Measurements from ENCODE around the gene CCND2. TPM values are rescaled to one million over a fixed set of nuclear protein-coding genes. Genes with fewer than 3 reads are reported as not detected.
A peak's percentile ranks its signal among the peaks of the same experiment; 100 is the strongest.

The CCND2 gene
- total and polyA plus RNA-seq, 2 of the 8 experiments (the other 6 are each of a cell fraction or from before 2014, with no cell fraction given), result 41.7 to 223 TPM

DNA sequence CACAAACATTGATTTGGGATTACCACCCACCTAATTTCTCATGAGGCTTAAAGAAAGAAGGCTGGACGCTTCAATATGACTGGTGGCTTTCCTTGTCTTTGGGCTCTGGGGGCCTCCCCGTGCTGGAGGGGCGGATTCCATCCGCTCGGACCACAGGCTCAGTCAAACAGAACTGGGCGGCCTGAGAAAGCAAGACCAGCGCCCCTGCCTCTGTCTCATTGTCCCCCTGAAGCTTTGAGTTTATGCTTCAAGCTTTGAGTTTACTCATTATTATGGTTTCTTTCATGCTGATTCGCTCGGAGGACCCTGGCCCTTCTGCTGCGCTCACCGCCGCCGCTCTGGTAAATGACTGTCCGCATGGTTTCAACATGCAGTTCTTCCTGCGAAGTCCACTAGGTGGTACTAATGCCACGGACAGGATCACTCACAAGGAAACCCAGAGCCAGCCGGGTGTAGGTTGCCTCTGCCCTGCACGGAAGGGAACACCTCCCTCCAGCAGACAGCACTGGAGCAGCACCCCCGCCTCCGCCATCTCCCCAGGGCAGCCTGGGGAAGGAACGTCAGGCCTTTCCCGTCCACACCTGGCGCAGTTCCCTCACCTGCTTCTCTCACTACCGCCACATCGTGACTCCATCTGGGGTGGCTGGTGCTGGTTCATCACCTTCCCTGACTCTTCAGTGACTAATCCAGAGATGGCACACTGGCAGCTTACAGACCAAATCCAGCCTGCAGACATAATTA, 34.2 kb downstream of the CCND2 start (continued):
- no peak for TF ChIP-seq TCF12 (IDR thresholded peaks at IDR 0.05; ENCODE audit: low read depth, low read length)
- TF ChIP-seq CHD1 (IDR thresholded peaks at IDR 0.05; ENCODE audit: low read depth, low read length), result no peak
- no peak for TF ChIP-seq HDAC6 (IDR thresholded peaks at IDR 0.05; ENCODE audit: low read depth, low read length)
- TF ChIP-seq RFX5 (IDR thresholded peaks at IDR 0.05; ENCODE audit: borderline replicate concordance, low read depth, low read length), result no peak
- TF ChIP-seq, protein P1, sequence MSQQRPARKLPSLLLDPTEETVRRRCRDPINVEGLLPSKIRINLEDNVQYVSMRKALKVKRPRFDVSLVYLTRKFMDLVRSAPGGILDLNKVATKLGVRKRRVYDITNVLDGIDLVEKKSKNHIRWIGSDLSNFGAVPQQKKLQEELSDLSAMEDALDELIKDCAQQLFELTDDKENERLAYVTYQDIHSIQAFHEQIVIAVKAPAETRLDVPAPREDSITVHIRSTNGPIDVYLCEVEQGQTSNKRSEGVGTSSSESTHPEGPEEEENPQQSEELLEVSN (IDR thresholded peaks at IDR 0.05), result peak; percentile 17; the same call in 1 of the 2 replicates
- TF ChIP-seq SRF (IDR thresholded peaks at IDR 0.05; ENCODE audit: low read depth, low read length), result no peak
- peak; percentile 59 for TF ChIP-seq ASH2L (IDR thresholded peaks at IDR 0.05; ENCODE audit: low read length)
- peak; percentile 47; the same call in 1 of the 2 replicates for TF ChIP-seq GTF2F1 (IDR thresholded peaks at IDR 0.05; ENCODE audit: borderline replicate concordance, low read depth, low read length)
- peak; percentile 60 for TF ChIP-seq TAF1 (IDR thresholded peaks at IDR 0.05; ENCODE audit: low read depth, low read length)
- TF ChIP-seq CHD2 (IDR thresholded peaks at IDR 0.05; ENCODE audit: low read length), result no peak
- no peak for TF ChIP-seq RNF2 (IDR thresholded peaks at IDR 0.05; ENCODE audit: borderline replicate concordance, low read depth, low read length, missing control alignments, poor library complexity, severe bottlenecking)
- TF ChIP-seq SP4 (IDR thresholded peaks at IDR 0.05; ENCODE audit: low read length), result no peak
- no peak for TF ChIP-seq SAP30 (IDR thresholded peaks at IDR 0.05; ENCODE audit: insufficient read depth, insufficient replicate concordance, low read length)
- peak; percentile 28; the same call in 1 of the 2 replicates for TF ChIP-seq YY1 (IDR thresholded peaks at IDR 0.05; ENCODE audit: low read depth, low read length)
- TF ChIP-seq, protein P2, sequence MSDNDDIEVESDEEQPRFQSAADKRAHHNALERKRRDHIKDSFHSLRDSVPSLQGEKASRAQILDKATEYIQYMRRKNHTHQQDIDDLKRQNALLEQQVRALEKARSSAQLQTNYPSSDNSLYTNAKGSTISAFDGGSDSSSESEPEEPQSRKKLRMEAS (IDR thresholded peaks at IDR 0.05), result peak; percentile 90
- peak; percentile 74 to 81 for TF ChIP-seq RAD21 (IDR thresholded peaks at IDR 0.05 in 1 of 2, conservative IDR thresholded peaks at IDR 0.05 in 1 of 2; ENCODE audit: low read depth in 2 of 2, low read length in 2 of 2)
- no peak for TF ChIP-seq KDM5A (IDR thresholded peaks at IDR 0.05; ENCODE audit: low read length)
- no peak for TF ChIP-seq SP1 (IDR thresholded peaks at IDR 0.05; ENCODE audit: low read depth, low read length)
- TF ChIP-seq SP2 (IDR thresholded peaks at IDR 0.05; ENCODE audit: low read length), result no peak
- no peak for TF ChIP-seq POU5F1 (IDR thresholded peaks at IDR 0.05; ENCODE audit: low read depth, low read length)
- TF ChIP-seq JUND (IDR thresholded peaks at IDR 0.05; ENCODE audit: low read length), result no peak
